ENCODE data around the gene CLASRP.

GRCh38 chr19:45090034-45090433 is 51.2 kb downstream of the CLASRP start:
- TF ChIP-seq CTCF (IDR thresholded peaks at IDR 0.05) (no peak), EP300 (IDR thresholded peaks at IDR 0.05) (no peak)

All from sigmoid colon (tissue), 4 donors.